Endothelial cell of umbilical vein (primary cell): ENCODE measurements around the gene NHP2. TPM values are rescaled to one million over a fixed set of nuclear protein-coding genes. Genes with fewer than 3 reads are reported as not detected.
A peak's percentile ranks its signal among the peaks of the same experiment; 100 is the strongest.

Source experiments
- BruUV-seq: library from RNA; stranded (reverse); fragments of 400-500 nt; replicated peaks from 2 replicates; lab custom pipeline; 2021; lab: Mats Ljungman, UMichigan
- CTCF ChIA-PET: fragments of 300-600, 350-600 bp; sonication (Branson Sonifier 250); formaldehyde crosslinking; loops from one replicate; lab custom pipeline; 2021; ENCODE audit warnings: antibody characterized with exemption, inconsistent platforms; lab: Charles Lee
- POLR2A ChIA-PET: fragments of 300-600, 350-600 bp; sonication (Branson Sonifier 250); formaldehyde crosslinking; loops from one replicate; lab custom pipeline; 2021; ENCODE audit warnings: antibody characterized with exemption, inconsistent platforms; lab: Charles Lee
- DNase-seq: peaks from one replicate; pipeline ENCODE4 v3.0.0-alpha.2; 2011; ENCODE audit warnings: low read depth, low spot score
- FAIRE-seq: peaks from 2 replicates; lab custom pipeline; 2011; peaks lifted over from hg19 to GRCh38; lab: Jason Lieb, UNC
- H2AFZ ChIP-seq: 2 replicates; pipeline ENCODE4 v1.6.0; 2012; ENCODE audit warnings: low read depth, low read length, control low read depth, inconsistent platforms
- H3K27ac ChIP-seq: 2 replicates; pipeline ENCODE4 v1.5.1; 2011; ENCODE audit warnings: low read depth, mild to moderate bottlenecking, control low read depth, low read length, moderate library complexity; ENCODE audit not compliant: insufficient read depth
- H3K27me3 ChIP-seq, 2 experiments: 2 replicates each; pipeline versions ENCODE4 v1.6.0 to v1.6.1; 2011; ENCODE audit warnings: low read length in 2 of 2, mixed read lengths in 1 of 2; ENCODE audit not compliant: control insufficient read depth in 2 of 2, insufficient read depth in 2 of 2
- H3K36me3 ChIP-seq, 2 experiments: 2 replicates in 1 of 2; 3 replicates in 1 of 2; pipeline ENCODE4 v1.5.1; 2011; ENCODE audit warnings: low read length in 2 of 2, mild to moderate bottlenecking in 1 of 2, moderate library complexity in 1 of 2; ENCODE audit not compliant: control insufficient read depth in 2 of 2, insufficient read depth in 2 of 2; ENCODE audit errors: extremely low read depth in 1 of 2
- H3K4me1 ChIP-seq: 3 replicates; pipeline ENCODE4 v1.5.1; 2011; ENCODE audit warnings: mild to moderate bottlenecking, low read length; ENCODE audit not compliant: control insufficient read depth, insufficient read depth; ENCODE audit errors: extremely low read depth
- H3K4me2 ChIP-seq: 2 replicates; pipeline ENCODE4 v1.6.1; 2011; ENCODE audit warnings: low read length, control low read depth, mixed read lengths; ENCODE audit not compliant: insufficient read depth
- H3K4me3 ChIP-seq, 3 experiments: fragments of 200-600 bp in 1 of 3; sonication (generic), shearing (Covaris generic) in 1 of 3; replicated peaks in 1 of 3; 2 replicates each; pipeline ENCODE4 v1.5.1; 2011 to 2016; ENCODE audit warnings: control low read depth in 3 of 3, low read length in 3 of 3, mild to moderate bottlenecking in 2 of 3, inconsistent platforms in 1 of 3, low read depth in 1 of 3, moderate library complexity in 1 of 3; ENCODE audit not compliant: insufficient read depth in 1 of 3
- H3K79me2 ChIP-seq: 2 replicates; pipeline ENCODE4 v1.6.0; 2012; ENCODE audit warnings: low read length, inconsistent platforms; ENCODE audit not compliant: control insufficient read depth, insufficient read depth
- H3K9ac ChIP-seq: replicated peaks from 2 replicates; pipeline ENCODE3; 2011; ENCODE audit warnings: low read length, control low read depth; ENCODE audit not compliant: insufficient read depth; ENCODE audit errors: extremely low read depth
- H3K9me1 ChIP-seq: replicated peaks from 3 replicates; pipeline ENCODE4 v1.6.0; 2011; ENCODE audit warnings: mild to moderate bottlenecking, low read length; ENCODE audit not compliant: control insufficient read depth, insufficient read depth; ENCODE audit errors: extremely low read depth
- H3K9me3 ChIP-seq: replicated peaks from 2 replicates; pipeline ENCODE4 v1.5.1; 2012; ENCODE audit warnings: low read length, inconsistent platforms; ENCODE audit not compliant: control insufficient read depth, insufficient read depth
- H4K20me1 ChIP-seq: replicated peaks from 2 replicates; pipeline ENCODE3; 2011; ENCODE audit warnings: mild to moderate bottlenecking, low read length; ENCODE audit not compliant: control insufficient read depth, insufficient read depth; ENCODE audit errors: extremely low read depth
- CTCF ChIP-seq, 2 donors: IDR thresholded peaks; 1 replicate in 1 of 2; 2 replicates in 1 of 2; pipeline ENCODE4 v1.5.1; 2011; ENCODE audit warnings: low read length in 2 of 2, mild to moderate bottlenecking in 2 of 2, moderate library complexity in 2 of 2, control low read depth in 1 of 2, inconsistent platforms in 1 of 2, low read depth in 1 of 2; ENCODE audit not compliant: insufficient read depth in 1 of 2; ENCODE audit errors: extremely low read depth in 1 of 2
- EZH2 ChIP-seq: IDR thresholded peaks from 2 replicates; pipeline ENCODE4 v1.6.1; 2012; ENCODE audit warnings: borderline replicate concordance, low read depth, mild to moderate bottlenecking, moderate library complexity, low read length, inconsistent platforms; ENCODE audit not compliant: severe bottlenecking
- FOS ChIP-seq: IDR thresholded peaks from 2 replicates; pipeline ENCODE4 v1.6.1; 2011; ENCODE audit warnings: mild to moderate bottlenecking, low read length, moderate library complexity, borderline replicate concordance; ENCODE audit not compliant: insufficient read depth
- GATA2 ChIP-seq: IDR thresholded peaks from 2 replicates; pipeline ENCODE4 v1.7.0; 2011; ENCODE audit warnings: low read depth, mild to moderate bottlenecking, moderate library complexity, mixed read lengths, low read length; ENCODE audit not compliant: insufficient read length, insufficient read depth
- JUN ChIP-seq: IDR thresholded peaks from 2 replicates; pipeline ENCODE4 v1.6.1; 2011; ENCODE audit warnings: borderline replicate concordance, low read depth; ENCODE audit not compliant: insufficient read length, insufficient read depth
- MYC ChIP-seq: IDR thresholded peaks from one replicate; pipeline ENCODE4 v1.6.1; 2011; ENCODE audit warnings: mild to moderate bottlenecking, low read depth, low read length
- POLR2A ChIP-seq: IDR thresholded peaks from 2 replicates; pipeline ENCODE4 v1.6.1; 2012; ENCODE audit warnings: low read depth, mild to moderate bottlenecking, control low read depth, low read length
- POLR2AphosphoS5 ChIP-seq: IDR thresholded peaks from 2 replicates; pipeline ENCODE4 v1.6.1; 2012; ENCODE audit warnings: low read depth, mild to moderate bottlenecking, control low read depth, low read length, moderate library complexity; ENCODE audit not compliant: insufficient read depth
- dilution Hi-C: fragments of 300-500 bp; cut with MboI; formaldehyde crosslinking; loops from one replicate; pipeline ENCODE4 v1.15.0; 2019; ENCODE audit warnings: low sequenced_read_pairs; ENCODE audit not compliant: extremely low pct_ligation_motif_present
- intact Hi-C: fragments of 100-400 bp; cut with micrococcal nuclease; formaldehyde crosslinking; loops from one replicate; pipeline ENCODE4 v1.10.0; 2022
- polyA plus RNA-seq, 4 experiments: library from polyadenylated mRNA; depleted of rRNA in 3 of 4; stranded (reverse) in 3 of 4; unstranded in 1 of 4; fragments of >200 nt; gene quantifications; 2 replicates each; pipeline versions ENCODE4 v1.2.1 to v1.2.3, GENCODE V29; 2011 to 2012; ENCODE audit warnings: missing spikeins in 1 of 4
- total RNA-seq: library from RNA; stranded (reverse); gene quantifications from 2 replicates; pipeline ENCODE4 v1.2.3, GENCODE V29; 2021
- TF ChIP-seq, protein P1 (sequence below): IDR thresholded peaks from 2 replicates; pipeline ENCODE4 v1.6.1; 2011; ENCODE audit not compliant: insufficient read depth, insufficient read length

Gene NHP2
- total and polyA plus RNA-seq, 2 donors (not counting 3 experiments of a cell fraction or from before 2014, with no cell fraction given), result 205 to 220 TPM

GRCh38 chr5:178145965-178146820, 7.5 kb downstream of the NHP2 start:
- peak; percentile 50 for DNase-seq
- no peak overlapping the region for H3K4me2 ChIP-seq
- no peak overlapping the region for H3K9ac ChIP-seq
- H4K20me1 ChIP-seq, result no peaks in the 10 kb centered on the region
- H3K27me3 ChIP-seq, result no peaks in the 10 kb centered on the region
- no peak overlapping the region for H2AFZ ChIP-seq
- no peaks in the 10 kb centered on the region for H3K9me3 ChIP-seq
- peaks cover 17 to 50% of the 10 kb centered on the region in 2 experiments for H3K36me3 ChIP-seq
- no peaks in the 10 kb centered on the region for H3K9me1 ChIP-seq
- no TSS peak for BruUV-seq
- H3K79me2 ChIP-seq, result peaks cover 2% of the 10 kb centered on the region
- H3K4me1 ChIP-seq, result no peaks in the 10 kb centered on the region
- ChIA-PET POLR2A (no interaction called here), CTCF (interaction anchor here (0.9 to 11.5 kb wide), 4 partner anchors 9 to 69 kb away, joined by 3 to 200 read pairs (median 3); no protein-coding TSS in a partner anchor)
- dilution Hi-C loops, result no loop called here
- intact Hi-C loops, result loop anchor here (1.0 to 2.0 kb wide), 4 partner anchors 15 to 70 kb away; partner anchors contain the start of gene RMND5B
- TF ChIP-seq, protein P1, sequence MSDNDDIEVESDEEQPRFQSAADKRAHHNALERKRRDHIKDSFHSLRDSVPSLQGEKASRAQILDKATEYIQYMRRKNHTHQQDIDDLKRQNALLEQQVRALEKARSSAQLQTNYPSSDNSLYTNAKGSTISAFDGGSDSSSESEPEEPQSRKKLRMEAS, result no peak
- TF ChIP-seq POLR2A, result peak; percentile 18
- peak; percentile 78 to 86 for TF ChIP-seq CTCF (IDR thresholded peaks at IDR 0.05; ENCODE audit: extremely low read depth in 1 of 2, insufficient read depth in 1 of 2, low read depth in 1 of 2, low read length in 2 of 2)
- no peak for TF ChIP-seq MYC
- no peak for TF ChIP-seq GATA2
- no peak for TF ChIP-seq FOS
- TF ChIP-seq JUN, result no peak
- no peak for TF ChIP-seq EZH2
- no peak for TF ChIP-seq POLR2AphosphoS5
- H3K4me3 ChIP-seq, result no peak overlapping the region
- FAIRE-seq, result peak; percentile 72
- no peak overlapping the region for H3K27ac ChIP-seq
